ENCODE results near the gene SLAMF8.

The SLAMF8 gene

GRCh38 chr1:159821171-159821867 lies 5.4 kb upstream of the SLAMF8 start:
- DNase-seq, result no peak

- no peak for DNase-seq
These were observed 3.3 kb upstream of the SLAMF8 start for GRCh38 chr1:159823406-159823805.

- DNase-seq, result no peak
These were observed 1.1 kb upstream of the SLAMF8 start for GRCh38 chr1:159825564-159825963.

GRCh38 chr1:159827102-159827490 lies 423 bp downstream of the SLAMF8 start:
- DNase-seq, result peak in 1 of 2 donors; percentile 19

GRCh38 chr1:159827549-159827948 lies 876 bp downstream of the SLAMF8 start:
- peak in 1 of 2 donors; percentile 56 for DNase-seq

GRCh38 chr1:159828176-159828575 lies 1.5 kb downstream of the SLAMF8 start:
- no peak for DNase-seq

- DNase-seq, result no peak
These were observed 2.1 kb downstream of the SLAMF8 start for GRCh38 chr1:159828581-159829272.

GRCh38 chr1:159829273-159829634 lies 2.6 kb downstream of the SLAMF8 start:
- peak; percentile 4 to 49 for DNase-seq

GRCh38 chr1:159829822-159830465 lies 3.3 kb downstream of the SLAMF8 start:
- no peak for DNase-seq

GRCh38 chr1:159830722-159831121 lies 4.0 kb downstream of the SLAMF8 start:
- DNase-seq, result no peak

GRCh38 chr1:159831412-159832141 lies 4.9 kb downstream of the SLAMF8 start:
- DNase-seq, result no peak

GRCh38 chr1:159832309-159832708 lies 5.6 kb downstream of the SLAMF8 start:
- no peak for DNase-seq

GRCh38 chr1:159835356-159835755 lies 8.7 kb downstream of the SLAMF8 start:
- DNase-seq, result no peak

GRCh38 chr1:159835862-159836525 lies 9.3 kb downstream of the SLAMF8 start:
- DNase-seq, result no peak

- no peak for DNase-seq
These were observed 12.0 kb downstream of the SLAMF8 start for GRCh38 chr1:159838715-159839114.

- DNase-seq, result no peak
These were observed 12.6 kb downstream of the SLAMF8 start for GRCh38 chr1:159839116-159839849.

- DNase-seq, result no peak
These were observed 15.1 kb downstream of the SLAMF8 start for GRCh38 chr1:159841749-159842148.

GRCh38 chr1:159843459-159843858 lies 16.8 kb downstream of the SLAMF8 start:
- DNase-seq, result no peak

- DNase-seq, result no peak
These were observed 19.3 kb downstream of the SLAMF8 start for GRCh38 chr1:159845751-159846629.

GRCh38 chr1:159847231-159847630 lies 20.6 kb downstream of the SLAMF8 start:
- DNase-seq, result no peak

- no peak for DNase-seq
These were observed 21.7 kb downstream of the SLAMF8 start for GRCh38 chr1:159848326-159848725.
